ENCODE measurements around the gene SETD4. TPM values are rescaled to one million over a fixed set of nuclear protein-coding genes. Genes with fewer than 3 reads are reported as not detected.

Gene SETD4
- total and polyA plus RNA-seq, 5 donors = 6.2 to 13.2 (median 8.4) TPM

DNA sequence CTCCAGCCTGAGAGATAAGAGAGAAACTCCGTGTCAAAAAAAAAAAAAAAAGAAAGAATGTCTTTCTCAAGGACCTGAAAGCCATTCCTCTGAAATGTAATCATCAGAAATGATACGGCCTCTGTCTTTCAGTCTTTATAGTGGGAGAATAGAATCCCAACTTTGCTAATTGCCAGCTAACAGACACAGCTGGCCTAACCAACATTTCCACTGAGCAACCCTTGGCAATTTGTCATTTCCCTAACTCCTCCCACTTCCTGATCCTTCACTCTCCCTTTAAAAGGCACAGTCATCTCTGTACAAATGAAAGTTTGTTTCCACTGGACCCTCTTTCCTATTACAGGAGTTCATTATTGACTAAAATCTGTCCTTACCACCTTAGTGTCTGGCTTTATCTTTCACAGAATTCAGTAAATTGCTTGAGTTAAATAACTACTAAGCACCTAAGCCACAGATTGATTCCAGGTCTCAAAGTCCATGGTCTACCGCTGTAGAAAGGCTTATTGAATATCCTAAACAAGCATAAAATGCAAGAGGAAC, 5.2 kb upstream of the SETD4 start:
- no peaks in the 10 kb centered on the region for H3K9me3 ChIP-seq (ENCODE audit: control insufficient read depth, low read length)
- WGBS = 54% methylated on average over 3 of the region's 3 CpGs
- H3K27me3 ChIP-seq (ENCODE audit: control insufficient read depth, insufficient read depth) = no peaks in the 10 kb centered on the region
- no peak for ATAC-seq
- H3K4me3 ChIP-seq (ENCODE audit: low read length) = no peak overlapping the region
- DNase-seq = no peak
- H3K4me1 ChIP-seq (ENCODE audit: control insufficient read depth, insufficient read depth, low read length) = no peaks in the 10 kb centered on the region
- intact Hi-C loops (cut with DNase I) = loop anchor here in 1 of 4 donors (10.0 kb wide), 1 partner anchor 49 kb away; no protein-coding TSS in a partner anchor
- H3K27ac ChIP-seq (ENCODE audit: low read length) = no peak overlapping the region

DNA sequence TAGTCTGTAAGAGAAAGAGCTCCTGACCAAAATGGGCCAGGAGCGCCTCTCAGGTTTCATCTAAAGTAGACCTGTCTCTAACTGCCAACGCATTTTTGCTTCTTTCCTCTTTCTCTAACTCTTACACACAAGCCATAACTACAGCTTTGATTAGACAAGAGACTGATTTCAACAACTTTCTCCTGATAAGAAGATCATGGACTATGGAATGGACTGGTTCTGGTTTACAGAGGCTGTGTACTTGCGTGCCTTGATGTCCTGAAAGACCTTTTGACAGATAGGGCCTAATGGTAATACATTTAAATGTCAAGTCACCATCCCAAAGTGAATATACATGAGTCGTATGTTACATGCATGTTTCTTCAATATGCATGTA, 3.7 kb upstream of the SETD4 start:
- no peaks in the 10 kb centered on the region for H3K4me1 ChIP-seq (ENCODE audit: control insufficient read depth, insufficient read depth, low read length)
- 76% methylated on average over 4 of the region's 4 CpGs for WGBS
- H3K4me3 ChIP-seq (ENCODE audit: low read length) = no peak overlapping the region
- ATAC-seq = no peak
- H3K9me3 ChIP-seq (ENCODE audit: control insufficient read depth, low read length) = no peaks in the 10 kb centered on the region
- intact Hi-C loops (cut with DNase I) = loop anchor here in 1 of 4 donors (10.0 kb wide), 1 partner anchor 51 kb away; no protein-coding TSS in a partner anchor
- no peaks in the 10 kb centered on the region for H3K27me3 ChIP-seq (ENCODE audit: control insufficient read depth, insufficient read depth)
- no peak overlapping the region for H3K27ac ChIP-seq (ENCODE audit: low read length)
- no peak for DNase-seq

DNA sequence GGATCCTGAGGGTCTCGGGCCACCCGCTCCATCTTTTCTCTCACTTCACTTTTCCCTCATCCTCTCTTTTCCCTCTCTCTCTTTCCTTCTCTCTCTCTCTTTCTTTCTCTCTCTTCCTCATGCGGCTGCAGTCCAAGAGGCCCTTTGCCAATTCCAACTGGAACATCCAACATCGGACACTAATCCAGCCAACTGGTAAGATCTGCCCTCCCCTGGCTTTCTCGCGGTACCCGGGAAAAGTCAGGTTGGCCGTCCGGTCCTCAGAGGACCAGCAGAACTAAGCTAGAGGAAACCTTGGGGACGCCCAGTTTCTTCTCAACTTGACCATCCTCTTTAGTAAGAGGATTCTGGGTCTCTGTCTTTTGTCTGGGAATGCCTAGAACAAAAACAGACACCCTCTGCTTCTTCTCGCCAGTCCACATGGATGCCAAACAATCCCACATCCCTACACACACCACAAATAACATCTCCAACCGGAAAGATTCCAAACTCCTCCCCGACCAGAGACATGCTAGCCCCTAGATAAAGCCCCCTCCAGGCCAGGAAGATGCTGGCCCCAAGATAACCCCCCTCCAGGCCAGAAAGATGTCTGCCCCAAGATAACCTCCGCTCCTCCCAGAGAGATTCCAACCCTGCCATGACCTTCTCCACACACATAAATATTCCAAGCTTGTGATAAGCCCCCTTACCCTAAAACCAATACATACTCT, 3.2 kb upstream of the SETD4 start:
- no peak for ATAC-seq
- H3K27me3 ChIP-seq (ENCODE audit: control insufficient read depth, insufficient read depth) = no peaks in the 10 kb centered on the region
- H3K9me3 ChIP-seq (ENCODE audit: control insufficient read depth, low read length) = no peaks in the 10 kb centered on the region
- H3K4me3 ChIP-seq (ENCODE audit: low read length) = no peak overlapping the region
- no peak for DNase-seq
- intact Hi-C loops (cut with DNase I) = loop anchor here in 1 of 4 donors (10.0 kb wide), 1 partner anchor 51 kb away; no protein-coding TSS in a partner anchor
- WGBS = 73% methylated on average over 14 of the region's 14 CpGs
- no peaks in the 10 kb centered on the region for H3K4me1 ChIP-seq (ENCODE audit: control insufficient read depth, insufficient read depth, low read length)
- H3K27ac ChIP-seq (ENCODE audit: low read length) = no peak overlapping the region

- 98% methylated on average over 2 of the region's 2 CpGs for WGBS
- no peak overlapping the region for H3K4me3 ChIP-seq (ENCODE audit: low read length)
- no peak overlapping the region for H3K27ac ChIP-seq (ENCODE audit: low read length)
- ATAC-seq (no peak), DNase-seq (no peak)
- no peaks in the 10 kb centered on the region for H3K9me3 ChIP-seq (ENCODE audit: control insufficient read depth, low read length)
- intact Hi-C loops (cut with DNase I) = loop anchor here in 1 of 4 donors (10.0 kb wide), 1 partner anchor 53 kb away; no protein-coding TSS in a partner anchor
- no peaks in the 10 kb centered on the region for H3K4me1 ChIP-seq (ENCODE audit: control insufficient read depth, insufficient read depth, low read length)
- H3K27me3 ChIP-seq (ENCODE audit: control insufficient read depth, insufficient read depth) = no peaks in the 10 kb centered on the region
Observed at GRCh38 chr21:36061445-36061844, 1.1 kb upstream of the SETD4 start.

DNA sequence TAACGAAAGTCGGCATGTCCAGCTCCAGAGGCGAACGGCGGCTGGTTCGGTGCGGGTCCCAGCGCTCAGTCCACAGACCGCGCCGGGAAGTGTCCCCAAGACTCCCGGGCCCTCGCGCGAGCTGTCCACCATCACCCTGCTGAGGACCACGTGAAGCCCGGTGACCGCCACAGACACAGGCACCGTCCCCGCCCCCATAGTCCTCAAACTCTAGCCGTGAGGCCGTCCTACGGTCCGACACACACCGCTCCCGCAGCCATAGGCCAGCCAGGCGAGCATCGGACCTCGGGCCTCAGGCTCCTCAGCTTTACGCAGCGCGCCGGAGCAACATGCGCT, 535 bp downstream of the SETD4 start:
- Histone ChIP-seq H3K4me3 (ENCODE audit: low read length) (peak overlapping the region; percentile 58), H3K9me3 (ENCODE audit: control insufficient read depth, low read length) (no peaks in the 10 kb centered on the region), H3K27me3 (ENCODE audit: control insufficient read depth, insufficient read depth) (no peaks in the 10 kb centered on the region), H3K4me1 (ENCODE audit: control insufficient read depth, insufficient read depth, low read length) (no peaks in the 10 kb centered on the region), H3K27ac (ENCODE audit: low read length) (peak overlapping the region; percentile 88)
- DNase-seq (peak; percentile 46 to 75 (median 73)), ATAC-seq (peak; percentile 67 to 68)
- intact Hi-C loops (cut with DNase I) = loop anchor here in 1 of 4 donors (10.0 kb wide), 1 partner anchor 55 kb away; no protein-coding TSS in a partner anchor
- under 1% methylated on average over 34 of the region's 34 CpGs for WGBS

DNA sequence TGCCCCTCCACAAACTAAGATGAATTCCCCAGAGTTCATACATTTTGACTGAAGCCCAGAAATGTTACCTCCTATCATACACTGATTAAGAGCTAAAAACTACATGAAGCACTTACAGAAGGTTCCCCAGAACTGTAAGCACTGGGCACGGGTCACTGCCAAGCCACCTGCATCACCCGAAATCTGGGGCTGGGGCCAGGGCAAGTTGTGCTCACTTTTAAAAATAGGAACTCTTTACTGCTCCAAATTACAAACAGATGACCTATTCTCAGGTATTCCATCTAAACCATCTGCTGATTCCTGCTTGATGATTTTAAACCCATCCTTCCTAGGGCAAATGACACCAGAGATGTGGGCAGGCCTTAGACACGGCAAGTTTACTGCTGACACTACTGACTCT, 4.8 kb downstream of the SETD4 start:
- Histone ChIP-seq H3K9me3 (ENCODE audit: control insufficient read depth, low read length) (no peaks in the 10 kb centered on the region), H3K27ac (ENCODE audit: low read length) (no peak overlapping the region), H3K4me1 (ENCODE audit: control insufficient read depth, insufficient read depth, low read length) (no peaks in the 10 kb centered on the region), H3K27me3 (ENCODE audit: control insufficient read depth, insufficient read depth) (no peaks in the 10 kb centered on the region), H3K4me3 (ENCODE audit: low read length) (no peak overlapping the region)
- intact Hi-C loops (cut with DNase I) = no loop called here
- ATAC-seq = no peak
- no peak for DNase-seq
- WGBS = 83% methylated on average over 3 of the region's 3 CpGs

DNA sequence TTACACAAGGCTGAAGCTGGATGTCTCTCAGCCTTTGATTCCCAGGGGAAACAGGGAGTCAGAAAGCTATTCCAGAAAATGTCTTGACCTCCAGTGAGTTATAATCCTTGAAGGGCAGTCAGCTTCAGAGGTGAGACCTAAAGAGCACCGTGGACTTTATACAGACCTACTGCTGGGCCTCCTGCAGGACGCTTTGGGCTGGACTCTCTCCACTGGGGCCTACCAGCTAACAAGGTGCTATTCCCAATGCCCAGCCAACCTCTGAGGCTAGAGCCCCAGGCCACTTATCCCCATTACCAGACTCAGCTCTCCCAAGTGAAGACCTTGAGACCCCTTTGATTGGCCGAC, 6.6 kb downstream of the SETD4 start:
- Histone ChIP-seq H3K4me3 (ENCODE audit: low read length) (no peak overlapping the region), H3K9me3 (ENCODE audit: control insufficient read depth, low read length) (no peaks in the 10 kb centered on the region), H3K4me1 (ENCODE audit: control insufficient read depth, insufficient read depth, low read length) (no peaks in the 10 kb centered on the region), H3K27ac (ENCODE audit: low read length) (no peak overlapping the region), H3K27me3 (ENCODE audit: control insufficient read depth, insufficient read depth) (no peaks in the 10 kb centered on the region)
- no peak for ATAC-seq
- 93% methylated on average over 3 of the region's 3 CpGs for WGBS
- DNase-seq = no peak
- intact Hi-C loops (cut with DNase I) = no loop called here

DNA sequence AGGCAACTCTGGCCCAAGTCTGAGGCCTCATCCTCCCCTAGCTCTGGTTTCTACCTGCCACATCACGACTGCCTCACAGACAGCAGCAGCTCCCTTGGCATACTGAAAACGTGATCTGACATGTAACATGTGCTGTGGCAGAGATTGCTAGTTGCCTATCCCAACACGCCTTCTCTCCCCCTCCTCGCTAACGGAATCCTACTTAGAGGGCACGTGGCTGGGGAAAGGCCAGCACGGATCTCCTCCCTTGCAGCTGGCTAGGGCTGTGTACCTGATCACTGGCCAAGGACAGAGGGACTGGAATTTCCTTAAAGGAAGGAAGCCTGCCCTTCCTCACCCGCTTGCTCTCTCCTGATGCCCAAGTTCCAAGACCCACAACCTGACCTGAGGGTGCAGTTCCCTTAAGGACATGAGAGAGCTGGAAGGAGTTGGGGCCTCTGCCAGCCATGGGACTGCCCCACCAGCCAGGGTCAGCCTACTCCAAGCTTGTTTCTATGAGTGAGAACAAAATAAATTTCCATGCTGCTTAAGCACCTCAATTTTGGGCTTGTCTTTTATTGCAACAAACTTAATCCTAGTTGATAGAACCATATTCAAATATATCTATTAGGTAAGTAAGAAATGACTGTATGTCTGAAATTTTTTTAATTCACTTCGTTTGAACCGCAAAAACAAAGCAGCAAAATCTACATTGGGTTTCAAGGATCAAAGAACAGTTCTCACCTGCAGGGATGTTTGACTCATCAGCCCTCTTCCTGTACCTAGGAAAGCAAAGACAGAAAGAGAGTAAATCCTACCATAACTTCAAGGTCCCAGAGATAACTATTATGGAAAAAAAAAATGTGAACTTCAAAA, 7.2 kb downstream of the SETD4 start:
- Histone ChIP-seq H3K27ac (ENCODE audit: low read length) (no peak overlapping the region), H3K27me3 (ENCODE audit: control insufficient read depth, insufficient read depth) (no peaks in the 10 kb centered on the region), H3K4me3 (ENCODE audit: low read length) (no peak overlapping the region), H3K4me1 (ENCODE audit: control insufficient read depth, insufficient read depth, low read length) (no peaks in the 10 kb centered on the region), H3K9me3 (ENCODE audit: control insufficient read depth, low read length) (no peaks in the 10 kb centered on the region)
- intact Hi-C loops (cut with DNase I) = no loop called here
- no peak for DNase-seq
- 70% methylated on average over 10 of the region's 10 CpGs for WGBS
- ATAC-seq = peak in 1 of 2 donors; percentile 22

DNA sequence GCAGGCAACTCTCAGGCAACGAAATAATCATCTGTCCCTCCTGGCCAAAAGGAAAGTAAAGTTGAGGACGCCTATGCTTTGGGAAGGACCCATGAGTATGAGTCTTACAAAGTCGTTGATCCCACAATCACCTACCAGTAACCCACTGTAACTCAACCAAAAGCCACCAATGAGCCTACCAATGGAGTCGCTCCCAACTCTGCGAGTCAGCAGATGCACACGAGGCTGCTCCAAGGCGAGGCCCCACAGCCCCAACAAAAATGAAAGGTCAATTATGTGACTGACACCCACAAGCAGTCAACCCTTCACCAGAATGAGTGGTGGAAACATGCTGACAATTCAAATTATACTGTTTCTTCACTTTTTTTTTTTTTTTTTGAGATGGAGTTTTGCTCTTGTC, 12.0 kb downstream of the SETD4 start:
- Histone ChIP-seq H3K27me3 (ENCODE audit: control insufficient read depth, insufficient read depth) (no peaks in the 10 kb centered on the region), H3K4me1 (ENCODE audit: control insufficient read depth, insufficient read depth, low read length) (no peaks in the 10 kb centered on the region), H3K9me3 (ENCODE audit: control insufficient read depth, low read length) (no peaks in the 10 kb centered on the region), H3K27ac (ENCODE audit: low read length) (no peak overlapping the region), H3K4me3 (ENCODE audit: low read length) (no peak overlapping the region)
- no peak for ATAC-seq
- intact Hi-C loops (cut with DNase I) = no loop called here
- no peak for DNase-seq
- 95% methylated on average over 7 of the region's 7 CpGs for WGBS

- Histone ChIP-seq H3K27ac (ENCODE audit: low read length) (no peak overlapping the region), H3K4me3 (ENCODE audit: low read length) (no peak overlapping the region), H3K27me3 (ENCODE audit: control insufficient read depth, insufficient read depth) (no peaks in the 10 kb centered on the region), H3K9me3 (ENCODE audit: control insufficient read depth, low read length) (no peaks in the 10 kb centered on the region), H3K4me1 (ENCODE audit: control insufficient read depth, insufficient read depth, low read length) (no peaks in the 10 kb centered on the region)
- ATAC-seq (no peak), DNase-seq (no peak)
- intact Hi-C loops (cut with DNase I) = no loop called here
- WGBS = 90% methylated on average over 7 of the region's 7 CpGs
Observed at GRCh38 chr21:36047139-36047538, 13.2 kb downstream of the SETD4 start.

GRCh38 chr21:36045993-36046392, 14.3 kb downstream of the SETD4 start:
- Histone ChIP-seq H3K4me1 (ENCODE audit: control insufficient read depth, insufficient read depth, low read length) (no peaks in the 10 kb centered on the region), H3K9me3 (ENCODE audit: control insufficient read depth, low read length) (no peaks in the 10 kb centered on the region), H3K4me3 (ENCODE audit: low read length) (no peak overlapping the region), H3K27me3 (ENCODE audit: control insufficient read depth, insufficient read depth) (no peaks in the 10 kb centered on the region), H3K27ac (ENCODE audit: low read length) (no peak overlapping the region)
- intact Hi-C loops (cut with DNase I) = no loop called here
- WGBS = 51% methylated on average over 1 of the region's 1 CpG
- no peak for ATAC-seq
- DNase-seq = no peak

Measured in right cardiac atrium (tissue), 5 donors.